Karpas-422 (cell line): ENCODE measurements around the gene DMAC2. TPM values are rescaled to one million over a fixed set of nuclear protein-coding genes. Genes with fewer than 3 reads are reported as not detected.
A peak's percentile ranks its signal among the peaks of the same experiment; 100 is the strongest.
"Not testable (repeated sequence)": the region's sequence is repeated elsewhere in the genome, so short reads cannot be mapped to it uniquely, and the experiment has no call there.

ENCODE experiments used
- DNase-seq: peaks from one replicate; pipeline ENCODE4 v3.0.0-alpha.2; 2015
- H2AFZ ChIP-seq: fragments of 200-600 bp; sonication (generic); 2 replicates; pipeline ENCODE4 v1.6.1; 2014; ENCODE audit warnings: antibody characterized with exemption, low read length, mixed read lengths
- H3K27ac ChIP-seq: fragments of 200-600 bp; sonication (generic); 2 replicates; pipeline ENCODE4 v1.5.1; 2014; ENCODE audit warnings: mild to moderate bottlenecking, low read length, moderate library complexity
- H3K27me3 ChIP-seq: fragments of 200-600 bp; sonication (generic); 2 replicates; pipeline ENCODE4 v1.6.1; 2014; ENCODE audit warnings: low read length, mixed read lengths
- H3K36me3 ChIP-seq: fragments of 200-600 bp; sonication (generic); 2 replicates; pipeline ENCODE4 v1.6.1; 2014; ENCODE audit warnings: low read length, mixed read lengths; ENCODE audit not compliant: insufficient read depth
- H3K4me1 ChIP-seq: fragments of 200-600 bp; sonication (generic); 2 replicates; pipeline ENCODE4 v1.6.1; 2014; ENCODE audit warnings: mild to moderate bottlenecking, low read length, mixed read lengths
- H3K4me2 ChIP-seq: fragments of 200-600 bp; sonication (generic); 2 replicates; pipeline ENCODE4 v1.6.1; 2014; ENCODE audit warnings: low read length, low read depth, mild to moderate bottlenecking; ENCODE audit not compliant: poor library complexity, severe bottlenecking
- H3K4me3 ChIP-seq: fragments of 200-600 bp; sonication (generic); 2 replicates; pipeline ENCODE4 v1.5.1; 2014; ENCODE audit warnings: mild to moderate bottlenecking, antibody characterized with exemption, low read length, mixed read lengths
- H3K79me2 ChIP-seq: fragments of 200-600 bp; sonication (generic); 2 replicates; pipeline ENCODE4 v1.6.1; 2014; ENCODE audit warnings: mild to moderate bottlenecking, low read length, mixed read lengths
- H3K9ac ChIP-seq: fragments of 200-600 bp; sonication (generic); 2 replicates; pipeline ENCODE4 v1.6.0; 2014; ENCODE audit warnings: low read length
- H3K9me2 ChIP-seq: fragments of 200-600 bp; sonication (generic), shearing (Covaris generic); replicated peaks from 2 replicates; pipeline ENCODE4 v1.6.0; 2014; ENCODE audit warnings: mild to moderate bottlenecking, low read length, moderate library complexity; ENCODE audit not compliant: insufficient read depth
- H3K9me3 ChIP-seq: fragments of 300-700, 200-600 bp; sonication (generic); 2 replicates; pipeline ENCODE4 v1.6.1; 2014; ENCODE audit warnings: low read length, mixed read lengths
- H4K20me1 ChIP-seq: fragments of 200-600 bp; sonication (generic); 2 replicates; pipeline ENCODE4 v1.6.1; 2014; ENCODE audit warnings: mild to moderate bottlenecking, antibody characterized with exemption, low read length, low read depth; ENCODE audit not compliant: insufficient read depth
- small RNA-seq: library from RNA; depleted of rRNA; stranded (forward); fragments of <200 nt; gene quantifications from one replicate; pipeline ENCODE3, GENCODE V24; 2014
- total RNA-seq: library from RNA; depleted of rRNA; stranded (reverse); fragments of >200 nt; shearing (Covaris generic); gene quantifications from 2 replicates; pipeline ENCODE4 v1.2.3, GENCODE V29; 2014; ENCODE audit warnings: low replicate concordance; rRNA removed

DMAC2 gene
- total RNA-seq, 1 experiment from 2014 or later = 30.3 TPM

GRCh38 chr19:41395355-41395754 lies 44.4 kb downstream of the DMAC2 start:
- H3K4me2 ChIP-seq = peak overlapping the region; percentile 78
- peaks cover 65% of the 10 kb centered on the region for H3K79me2 ChIP-seq
- peaks cover 5% of the 10 kb centered on the region for H3K36me3 ChIP-seq
- H3K4me1 ChIP-seq = peaks cover 28% of the 10 kb centered on the region
- H4K20me1 ChIP-seq = 0 out of 2 replicates have a peak, but pooled peaks cover 8% of the 10 kb centered on the region
- DNase-seq = no peak
- H3K27me3 ChIP-seq = no peaks in the 10 kb centered on the region
- H3K27ac ChIP-seq = no peak overlapping the region
- H2AFZ ChIP-seq = no peak overlapping the region
- H3K9me3 ChIP-seq = no peaks in the 10 kb centered on the region
- H3K9me2 ChIP-seq = no peaks in the 10 kb centered on the region
- peak overlapping the region; percentile 78 for H3K9ac ChIP-seq
- peak overlapping the region; percentile 99; the same call in 1 of the 2 replicates for H3K4me3 ChIP-seq

- no peak overlapping the region for H3K27ac ChIP-seq
- H3K4me3 ChIP-seq = no peak overlapping the region
- no peak overlapping the region for H2AFZ ChIP-seq
- peaks cover 44% of the 10 kb centered on the region for H3K79me2 ChIP-seq
- H4K20me1 ChIP-seq = 0 out of 2 replicates have a peak, but pooled peaks cover 8% of the 10 kb centered on the region
- H3K36me3 ChIP-seq = peaks cover 14% of the 10 kb centered on the region
- no peaks in the 10 kb centered on the region for H3K27me3 ChIP-seq
- DNase-seq = no peak
- no peaks in the 10 kb centered on the region for H3K9me3 ChIP-seq
- no peaks in the 10 kb centered on the region for H3K9me2 ChIP-seq
- no peak overlapping the region for H3K9ac ChIP-seq
- peaks cover 16% of the 10 kb centered on the region for H3K4me1 ChIP-seq
- H3K4me2 ChIP-seq = no peak overlapping the region
Observed at GRCh38 chr19:41392775-41393174, 46.9 kb downstream of the DMAC2 start.

GRCh38 chr19:41391618-41392017 lies 48.1 kb downstream of the DMAC2 start:
- no peak for DNase-seq

GRCh38 chr19:41386442-41386841 lies 53.3 kb downstream of the DMAC2 start:
- H2AFZ ChIP-seq = no peak overlapping the region
- no peaks in the 10 kb centered on the region for H3K9me3 ChIP-seq
- H3K4me2 ChIP-seq = no peak overlapping the region
- no peak overlapping the region for H3K4me3 ChIP-seq
- H3K27me3 ChIP-seq = no peaks in the 10 kb centered on the region
- no peaks in the 10 kb centered on the region for H3K9me2 ChIP-seq
- no peak overlapping the region for H3K27ac ChIP-seq
- H4K20me1 ChIP-seq = no peaks in the 10 kb centered on the region
- no peak for DNase-seq
- no peak overlapping the region for H3K9ac ChIP-seq
- peaks cover 9% of the 10 kb centered on the region; the same call in 1 of the 2 replicates for H3K36me3 ChIP-seq
- no peaks in the 10 kb centered on the region for H3K4me1 ChIP-seq
- H3K79me2 ChIP-seq = no peaks in the 10 kb centered on the region

More at GRCh38 chr19:41391618-41392017, 48.1 kb downstream of the DMAC2 start:
- Histone ChIP-seq H3K36me3 (peaks cover 14% of the 10 kb centered on the region), H3K4me2 (no peak overlapping the region), H3K9ac (no peak overlapping the region), H3K4me1 (peaks cover 16% of the 10 kb centered on the region), H3K27me3 (no peaks in the 10 kb centered on the region), H2AFZ (no peak overlapping the region), H4K20me1 (0 out of 2 replicates have a peak, but pooled peaks cover 8% of the 10 kb centered on the region), H3K27ac (no peak overlapping the region), H3K9me3 (no peaks in the 10 kb centered on the region), H3K79me2 (peaks cover 36% of the 10 kb centered on the region), H3K4me3 (no peak overlapping the region), H3K9me2 (no peaks in the 10 kb centered on the region)

GRCh38 chr19:41384351-41384750 lies 55.4 kb downstream of the DMAC2 start:
- Histone ChIP-seq H3K36me3 (0 out of 2 replicates have a peak, but pooled peaks cover 7% of the 10 kb centered on the region), H4K20me1 (no peaks in the 10 kb centered on the region), H2AFZ (no peak overlapping the region), H3K27me3 (no peaks in the 10 kb centered on the region), H3K4me1 (no peaks in the 10 kb centered on the region), H3K9ac (no peak overlapping the region), H3K4me2 (no peak overlapping the region), H3K9me2 (no peaks in the 10 kb centered on the region), H3K9me3 (no peaks in the 10 kb centered on the region), H3K27ac (no peak overlapping the region), H3K79me2 (no peaks in the 10 kb centered on the region), H3K4me3 (no peak overlapping the region)
- no peak for DNase-seq

- H3K27ac ChIP-seq, H3K27me3 ChIP-seq, H4K20me1 ChIP-seq, H3K4me2 ChIP-seq, H3K36me3 ChIP-seq, H2AFZ ChIP-seq, DNase-seq, H3K79me2 ChIP-seq, H3K4me3 ChIP-seq, H3K9me3 ChIP-seq, H3K9ac ChIP-seq, H3K9me2 ChIP-seq, H3K4me1 ChIP-seq: not testable (repeated sequence)
Observed at GRCh38 chr19:41381536-41381935, 58.2 kb downstream of the DMAC2 start.

Small RNA genes lying within 50 kb of the gene (small RNA-seq; reads per million reads assigned to genes)
- not detected for gene RF00017

Other genes starting within 250 kb of the DMAC2 start
- gene CYP2S1, start 246.7 kb downstream of the DMAC2 start, total RNA-seq = not detected in 2 replicates
- not detected in 2 replicates for gene AXL, start 220.7 kb downstream of the DMAC2 start, total RNA-seq
- gene HNRNPUL1, start 175.5 kb downstream of the DMAC2 start, total RNA-seq = 99.4 and 144 TPM in 2 replicates
- gene CCDC97, start 129.7 kb downstream of the DMAC2 start, total RNA-seq = 15.5 and 17.3 TPM in 2 replicates
- 17.5 and 26.0 TPM in 2 replicates for gene TGFB1, start 86.0 kb downstream of the DMAC2 start, total RNA-seq
- 4.1 and 7.6 TPM in 2 replicates for gene B9D2, start 75.8 kb downstream of the DMAC2 start, total RNA-seq
- 1.3 and 4.9 TPM in 2 replicates for gene TMEM91, start 63.4 kb downstream of the DMAC2 start, total RNA-seq
- 67.6 and 74.7 TPM in 2 replicates for gene EXOSC5, start 42.6 kb downstream of the DMAC2 start, total RNA-seq
- gene BCKDHA, start 42.1 kb downstream of the DMAC2 start, total RNA-seq = 112 and 116 TPM in 2 replicates
- gene B3GNT8, start 12.5 kb downstream of the DMAC2 start, total RNA-seq = not detected in 2 replicates
- gene ERICH4, start 3.2 kb upstream of the DMAC2 start, total RNA-seq = not detected in 2 replicates
- not detected in 2 replicates for gene CEACAM21, start 136.3 kb upstream of the DMAC2 start, total RNA-seq
- not detected in 2 replicates for gene CEACAM4, start 187.2 kb upstream of the DMAC2 start, total RNA-seq
- gene CEACAM7, start 248.4 kb upstream of the DMAC2 start, total RNA-seq = not detected in 2 replicates